Measurements from ENCODE around the gene HEATR9.
"Not testable (repeated sequence)": the region's sequence is repeated elsewhere in the genome, so short reads cannot be mapped to it uniquely, and the experiment has no call there.

Gene HEATR9, protein sequence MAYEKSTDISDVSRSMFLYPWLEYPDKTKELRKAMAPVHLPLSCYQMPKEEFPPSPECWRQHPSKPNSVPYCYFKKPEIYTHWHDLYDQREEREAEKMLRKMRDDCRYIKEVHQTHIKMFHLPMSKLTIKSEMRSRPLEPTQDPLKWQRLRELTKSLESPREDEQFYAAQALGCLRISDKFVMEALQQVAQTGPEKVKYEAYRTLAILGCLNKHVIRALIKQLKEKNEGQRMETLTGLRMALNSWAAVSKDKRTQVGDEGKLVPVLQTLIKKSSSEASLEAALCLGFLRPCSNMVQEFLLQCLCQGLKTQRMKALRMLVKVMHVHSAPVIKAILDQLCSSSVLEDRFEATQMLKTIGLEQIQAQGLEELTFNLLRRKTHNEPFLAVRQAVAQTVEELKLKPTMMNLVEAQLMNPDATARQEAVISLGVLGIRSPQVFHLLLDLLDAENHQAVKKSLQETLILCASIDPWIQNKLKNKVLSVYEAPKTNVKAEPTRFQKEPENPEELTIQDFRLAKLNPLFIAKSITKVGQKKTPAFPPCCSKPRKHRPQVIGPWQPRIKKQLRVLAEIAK

DNA sequence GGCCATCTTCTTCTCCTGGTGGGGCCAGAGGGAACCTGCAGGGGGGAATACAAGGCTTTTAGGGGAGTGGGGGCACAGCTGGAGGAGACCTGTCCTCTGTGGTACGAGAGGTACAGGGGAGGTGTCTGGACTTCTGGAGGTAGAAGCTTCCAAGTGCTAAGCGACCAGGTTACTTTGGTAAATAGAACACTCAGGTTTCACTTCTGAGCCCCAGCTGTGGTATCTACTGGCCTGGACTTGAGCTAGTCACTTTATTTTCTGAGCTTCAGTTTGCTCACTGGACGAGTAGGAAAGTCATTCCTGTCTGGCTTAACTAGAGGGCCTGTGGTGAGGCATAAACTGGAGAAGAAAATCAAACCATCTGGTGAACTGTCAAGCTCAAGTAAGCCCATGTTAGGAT is at the start of gene HEATR9:
Gene HEATR9 (minus strand): TSS at position 155 of the 400 bp plus-strand sequence. CDS start 149 bp downstream, at position 6.
- DNase-seq = no peak

DNA sequence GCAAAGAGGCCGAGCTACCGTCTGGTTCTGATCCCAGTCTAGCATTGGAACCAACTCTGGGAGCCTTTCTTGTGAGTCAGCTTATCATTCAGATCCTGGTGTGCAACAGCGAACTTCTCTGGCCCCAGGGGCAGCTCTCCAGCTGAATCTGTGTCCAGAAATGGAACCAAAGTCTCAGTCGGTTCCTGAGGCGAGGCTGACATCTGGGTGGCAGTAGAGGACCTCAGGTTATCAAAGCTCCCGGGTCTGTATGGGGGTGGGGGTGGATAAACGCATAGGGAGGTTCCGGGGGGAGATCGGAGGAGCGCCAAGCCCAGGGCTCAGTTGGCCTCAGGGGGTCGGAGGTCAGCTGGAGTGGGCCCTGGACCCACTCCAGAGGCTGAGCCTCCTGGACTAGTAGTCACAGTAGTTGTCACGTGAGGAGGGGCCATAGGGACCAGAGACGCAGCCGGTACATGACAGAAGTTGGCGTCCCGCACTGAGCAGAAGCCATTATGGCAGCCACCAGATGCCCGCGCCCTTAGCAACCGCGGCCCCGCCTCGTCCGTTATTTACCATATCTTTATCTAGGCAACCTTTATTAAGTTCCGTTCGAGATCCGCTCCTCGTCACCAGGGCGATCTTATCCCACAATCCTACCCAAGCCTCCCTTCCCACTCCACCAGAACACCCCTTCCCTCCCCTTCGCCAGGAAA is 49.0 kb upstream of the HEATR9 start:
- no peak for DNase-seq

DNA sequence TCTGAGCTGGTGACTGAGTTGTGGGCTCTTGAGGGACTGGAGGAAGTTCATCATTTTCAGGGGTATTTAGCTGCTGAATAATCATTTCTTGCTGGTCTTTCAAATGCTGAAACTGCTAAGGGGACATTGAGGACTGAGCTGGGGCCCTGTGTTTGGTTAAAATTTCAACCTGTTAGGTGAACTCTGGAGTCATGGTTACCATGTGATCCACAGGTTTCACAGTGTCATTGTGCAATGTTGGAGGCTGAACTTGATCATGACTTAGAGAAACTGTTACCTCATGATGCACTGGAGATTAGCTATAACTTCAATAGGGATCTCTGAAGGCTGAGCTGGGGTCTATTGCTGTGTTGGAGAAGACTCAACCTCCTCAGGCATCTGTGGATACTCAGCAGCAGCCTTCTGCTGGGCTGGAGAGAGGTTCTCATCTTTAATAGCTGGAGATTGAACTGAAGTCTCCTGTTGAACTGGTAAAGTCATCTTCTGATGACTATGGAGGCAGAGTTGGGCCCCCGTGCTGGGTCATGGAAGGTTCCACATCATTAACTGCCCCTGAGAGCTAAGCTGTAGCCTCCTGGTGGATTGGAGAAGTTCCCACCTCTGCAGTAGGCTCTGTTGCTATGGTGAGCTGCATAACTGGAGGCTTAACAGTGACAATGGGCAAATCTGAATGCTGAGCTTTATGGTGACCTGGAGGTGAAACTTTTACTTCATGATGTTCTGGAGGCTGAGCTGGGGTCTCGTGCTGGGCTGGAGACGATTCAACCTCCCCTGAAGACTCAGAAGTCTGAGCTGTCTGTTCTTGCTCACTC is 46.7 kb upstream of the HEATR9 start:
- no peak for DNase-seq

DNA sequence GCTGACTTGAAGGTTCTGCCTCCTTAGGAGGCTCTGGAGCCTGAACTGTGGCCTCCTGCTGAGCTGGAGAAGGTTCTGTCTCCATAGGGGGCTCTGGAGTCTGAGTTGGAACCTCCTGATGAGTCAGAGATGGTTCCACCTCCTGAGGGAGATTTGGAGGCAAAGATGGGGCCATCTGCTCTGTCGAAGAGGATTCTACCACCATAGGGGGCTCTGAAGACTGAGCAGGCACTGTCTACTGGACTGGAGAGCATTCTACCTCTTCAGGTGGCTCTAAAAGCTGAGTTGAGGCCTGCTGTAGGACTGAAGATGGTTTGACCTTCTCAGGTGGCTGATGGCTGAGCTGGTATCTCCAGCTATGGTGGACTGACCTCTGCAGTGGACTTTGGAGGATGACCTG is 45.7 kb upstream of the HEATR9 start:
- DNase-seq = no peak

DNA sequence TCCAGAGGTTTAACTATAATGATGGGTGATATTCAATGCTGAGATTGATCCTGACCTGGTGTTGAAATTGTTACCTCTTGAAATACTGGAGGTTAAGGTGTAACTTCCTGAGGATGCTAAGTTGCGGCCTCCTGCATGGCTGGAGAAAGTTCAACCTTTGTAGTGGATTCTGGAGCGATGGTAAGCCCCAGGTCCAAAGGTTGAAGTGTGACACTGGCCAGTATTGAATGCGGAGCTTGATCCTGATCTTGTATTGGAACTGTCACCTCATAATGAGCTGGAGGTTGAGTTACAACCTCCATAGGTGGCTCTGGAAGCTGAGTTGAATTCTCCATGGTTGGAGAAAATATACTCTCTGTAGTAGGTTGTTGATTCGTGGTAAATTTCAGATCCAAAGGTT is 44.9 kb upstream of the HEATR9 start:
- no peak for DNase-seq

DNA sequence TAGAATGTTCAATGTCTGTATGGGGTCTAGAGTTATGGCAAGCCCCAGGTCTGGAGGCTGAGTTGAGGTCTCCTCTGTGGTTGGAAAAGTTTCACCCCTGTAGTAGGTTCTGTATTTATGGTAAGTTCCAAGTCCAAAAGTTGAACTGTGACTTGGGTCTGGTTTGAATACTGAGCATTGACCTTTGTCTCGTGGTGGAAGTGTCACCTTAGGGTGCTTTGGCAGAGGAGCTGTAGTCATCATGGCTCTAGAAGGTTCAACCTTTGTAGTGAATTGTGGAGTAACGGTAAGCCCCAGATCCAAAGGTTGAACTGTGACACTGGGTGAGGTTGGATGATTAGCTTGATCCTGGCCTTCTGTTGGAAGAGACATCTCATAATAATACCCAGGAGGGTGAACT is 44.3 kb upstream of the HEATR9 start:
- no peak for DNase-seq

DNA sequence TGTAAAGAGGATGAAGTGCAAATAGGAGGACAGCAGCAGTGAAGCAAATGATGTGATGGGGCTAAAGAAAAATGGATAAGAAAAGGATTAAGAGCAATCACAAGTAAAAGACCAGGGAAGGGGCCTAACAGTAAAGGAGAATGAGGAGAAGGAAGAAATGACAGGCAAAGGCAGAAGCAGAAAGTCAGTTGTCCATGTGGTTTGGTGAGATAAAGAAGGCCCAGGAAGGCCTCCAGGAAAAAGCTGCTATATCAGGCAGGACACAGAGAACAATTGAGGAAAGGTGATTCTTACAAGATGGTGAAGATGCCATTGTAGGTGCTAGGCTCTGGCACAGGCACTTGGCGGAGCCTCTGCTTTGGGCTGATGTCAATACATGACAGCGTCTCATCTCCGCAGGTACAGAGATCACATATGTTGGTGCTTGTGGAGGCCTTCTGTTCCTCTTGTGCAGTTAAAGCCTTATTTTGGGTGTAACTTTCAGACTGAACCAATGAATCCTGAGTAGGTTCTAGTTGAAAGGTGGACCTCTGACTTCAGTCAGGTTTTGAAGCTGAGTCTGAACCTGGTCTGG is 43.7 kb upstream of the HEATR9 start:
- DNase-seq = no peak

DNA sequence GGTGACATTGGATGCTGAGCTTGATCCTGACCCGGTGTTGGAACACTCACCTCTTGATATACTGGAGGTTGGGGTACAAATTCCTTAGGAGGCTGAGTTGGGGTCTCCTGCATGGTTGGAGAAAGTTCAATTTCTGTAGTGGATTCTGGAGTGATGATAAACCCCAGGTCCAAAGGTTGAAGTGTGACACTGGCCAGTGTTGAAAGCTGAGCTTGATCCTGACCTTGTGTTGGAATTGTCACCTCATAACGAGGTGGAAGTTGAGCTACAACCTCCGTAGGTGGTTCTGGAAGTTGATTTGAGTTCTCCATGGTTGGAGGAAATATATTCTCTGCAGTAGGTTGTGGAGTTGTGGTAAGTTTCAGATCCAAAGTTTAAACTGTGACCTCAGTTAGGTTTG is 40.7 kb upstream of the HEATR9 start:
- DNase-seq = no peak

DNA sequence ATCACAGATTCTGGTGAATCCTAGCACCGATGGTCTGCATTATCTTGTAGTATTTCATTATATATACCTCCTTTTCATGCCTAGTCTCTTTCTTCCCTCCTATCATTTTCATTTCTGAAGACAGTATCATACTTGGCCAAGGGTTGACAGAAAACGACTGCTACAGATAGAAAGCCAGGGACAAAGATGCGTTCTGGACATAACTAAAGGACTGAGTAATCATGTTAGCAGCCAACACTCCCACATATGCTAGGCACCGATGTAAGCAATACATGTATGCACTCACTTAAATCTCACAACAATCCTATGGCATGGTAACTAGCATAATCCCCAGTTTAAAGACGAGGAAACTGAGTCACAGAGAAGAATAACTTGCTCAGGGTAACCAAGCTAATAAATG is 39.0 kb upstream of the HEATR9 start:
- DNase-seq = no peak

DNA sequence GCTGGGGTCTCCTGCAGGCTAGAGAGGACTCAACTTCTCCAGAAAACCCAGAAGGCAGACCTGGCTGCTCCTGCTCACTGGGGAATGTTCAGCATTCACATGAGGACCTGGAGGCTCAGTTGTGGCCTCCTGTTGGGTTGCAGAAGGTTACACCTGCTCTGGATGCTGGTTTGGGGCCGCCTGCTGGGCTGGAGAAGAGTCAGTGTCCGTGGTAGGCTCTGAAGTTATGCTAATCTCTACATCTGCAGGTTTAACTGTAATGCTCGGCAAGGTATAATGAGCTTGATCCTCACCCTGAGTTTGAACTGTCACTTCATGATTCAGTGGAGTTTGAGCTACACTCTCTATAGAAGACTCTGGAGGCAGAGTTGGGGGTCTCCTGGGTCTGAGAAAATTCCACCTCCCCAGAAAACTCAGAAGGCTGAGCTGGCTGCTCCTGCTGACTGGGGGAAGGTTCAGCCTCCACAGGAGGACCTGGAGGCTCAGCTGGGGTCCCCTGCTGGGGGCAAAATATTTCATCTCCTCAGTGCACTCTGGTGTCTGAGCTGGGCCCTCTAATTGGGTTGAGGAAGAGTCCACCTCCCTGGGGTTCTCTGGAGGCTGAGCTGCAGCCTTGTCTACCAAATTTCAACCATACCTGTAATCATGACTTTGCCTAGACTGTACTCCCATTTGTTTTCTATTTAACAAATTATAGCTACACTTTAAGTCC is 38.4 kb upstream of the HEATR9 start:
- DNase-seq = no peak

DNA sequence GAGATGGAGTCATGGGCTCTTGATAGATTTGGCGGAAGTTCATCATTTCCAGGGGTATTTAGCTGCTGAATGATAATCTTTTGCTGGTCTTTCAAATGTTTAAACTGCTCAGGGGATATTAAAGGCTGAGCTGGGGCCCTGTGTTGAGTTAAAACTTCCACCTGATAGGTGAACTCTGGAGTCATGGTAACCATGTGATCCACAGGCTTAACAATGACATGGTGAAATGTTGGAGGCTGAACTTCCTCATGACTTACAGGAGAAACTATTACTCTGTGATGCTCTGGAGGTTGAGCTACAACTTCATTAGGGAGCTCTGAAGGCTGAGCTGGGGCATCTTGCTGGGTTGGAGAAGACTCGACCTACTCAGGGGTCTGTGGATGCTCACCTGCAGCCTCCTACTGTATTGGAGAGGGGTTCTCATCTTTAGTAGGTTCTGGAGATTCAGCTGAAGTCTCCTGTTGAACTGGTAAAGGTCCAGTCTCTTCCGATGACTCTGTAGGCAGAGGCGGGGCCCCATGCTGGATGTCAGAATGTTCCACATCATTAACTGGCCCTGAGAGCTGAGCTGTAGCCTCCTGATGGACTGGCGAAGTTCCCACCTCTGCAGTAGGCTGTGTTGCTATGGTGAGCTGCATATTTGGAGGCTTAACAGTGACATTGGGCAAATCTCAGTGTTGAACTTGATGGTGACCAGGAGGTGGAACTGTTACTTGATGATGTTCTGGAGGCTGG is 37.7 kb upstream of the HEATR9 start:
- DNase-seq = no peak

DNA sequence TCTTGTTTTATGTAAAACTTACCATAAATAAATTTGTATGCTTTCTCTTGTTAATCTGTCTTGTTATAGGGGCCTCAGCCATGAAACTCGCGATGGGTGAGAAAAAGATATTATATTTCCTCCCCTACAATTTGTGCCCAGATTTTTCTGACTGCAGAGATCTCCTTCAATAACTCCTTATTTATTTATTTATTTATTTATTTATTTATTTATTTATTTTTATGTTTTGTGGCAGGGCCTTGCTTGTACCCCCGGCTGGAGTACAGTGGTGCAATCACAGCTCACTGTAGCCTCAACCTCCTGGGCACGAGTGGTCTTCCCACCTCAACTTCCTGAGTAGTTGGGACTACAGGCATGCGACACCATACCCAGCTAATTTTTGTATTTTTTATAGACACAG is 34.8 kb upstream of the HEATR9 start:
- no peak for DNase-seq

DNA sequence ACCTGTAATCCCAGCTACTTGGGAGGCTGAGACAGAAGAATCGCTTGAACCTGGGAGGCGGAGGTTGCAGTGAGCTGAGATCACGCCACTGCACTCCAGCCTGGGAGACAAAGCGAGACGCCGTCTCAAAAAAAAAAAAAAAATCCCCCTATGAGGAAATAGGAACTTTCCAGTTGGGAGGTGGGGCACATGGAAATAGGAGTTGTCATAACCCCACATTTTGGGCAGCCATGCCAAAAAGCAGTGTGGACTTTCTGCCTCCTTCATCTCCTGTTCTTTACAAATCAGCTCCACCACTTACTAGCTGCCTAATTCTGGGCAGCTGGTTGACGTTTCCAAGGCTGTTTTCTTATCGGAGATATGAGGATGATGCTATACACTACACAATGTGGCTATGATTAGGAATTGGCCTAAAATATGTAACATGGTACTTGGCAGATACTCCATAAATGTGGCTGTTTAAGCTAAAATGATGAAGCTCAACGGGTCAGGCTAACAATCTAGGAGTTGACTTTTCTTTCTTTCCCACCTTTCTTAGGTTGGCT is 33.0 kb upstream of the HEATR9 start:
- no peak for DNase-seq

DNA sequence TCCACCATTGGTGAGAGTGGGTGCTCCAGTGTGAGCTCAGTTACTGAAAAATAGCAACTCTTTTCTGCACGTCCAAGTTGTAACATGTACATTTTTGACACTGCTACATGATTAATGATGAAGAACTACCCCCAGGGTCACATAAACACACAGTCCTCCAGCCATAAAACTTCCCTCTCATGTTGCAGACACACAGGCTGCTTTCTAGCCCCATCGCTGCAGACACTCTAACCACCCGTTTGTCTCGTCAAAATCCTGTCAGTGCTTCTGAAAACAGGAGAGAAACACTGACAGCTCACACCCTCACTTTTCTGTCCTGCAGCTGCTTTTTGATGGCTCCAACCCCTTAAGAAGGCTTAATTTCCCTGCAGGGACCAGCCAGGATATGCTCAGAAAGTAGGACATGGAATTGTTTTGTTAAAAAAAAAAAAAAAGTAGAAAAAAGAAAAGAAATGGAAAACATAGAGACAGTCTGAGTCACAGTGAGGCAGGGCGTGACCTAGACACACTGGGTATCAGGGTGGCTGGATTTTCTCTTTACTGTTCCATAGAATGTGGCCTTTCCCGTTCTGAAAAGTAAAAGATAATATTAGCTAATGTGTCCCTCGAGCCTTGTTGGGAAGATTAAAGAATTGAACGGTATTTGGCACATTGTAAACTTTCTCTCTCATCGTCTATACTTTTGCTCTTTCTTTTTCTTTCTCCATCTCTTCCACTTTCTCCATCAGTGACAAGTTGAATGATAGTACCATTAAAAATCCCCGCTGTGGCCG is 32.2 kb upstream of the HEATR9 start:
- no peak for DNase-seq

DNA sequence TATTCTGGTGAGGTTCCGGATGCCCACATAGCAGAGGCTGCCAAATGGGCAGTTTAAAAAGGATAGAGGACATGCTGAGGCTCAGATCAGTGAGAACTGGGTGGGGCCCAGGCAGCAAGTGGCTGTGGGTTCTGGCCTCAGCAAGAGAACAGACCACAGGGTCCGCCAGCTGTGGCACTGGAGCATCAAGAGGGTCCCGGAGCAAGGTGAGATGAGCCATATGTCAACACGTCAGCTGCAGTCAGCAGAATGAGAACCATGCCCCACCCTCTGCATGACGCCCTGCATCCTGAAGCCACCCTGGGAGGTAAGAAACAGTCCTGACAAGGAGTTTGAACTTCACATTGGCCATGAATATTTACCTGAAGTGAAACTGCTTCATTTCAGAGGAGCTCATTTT is 31.6 kb upstream of the HEATR9 start:
- DNase-seq = no peak

DNA sequence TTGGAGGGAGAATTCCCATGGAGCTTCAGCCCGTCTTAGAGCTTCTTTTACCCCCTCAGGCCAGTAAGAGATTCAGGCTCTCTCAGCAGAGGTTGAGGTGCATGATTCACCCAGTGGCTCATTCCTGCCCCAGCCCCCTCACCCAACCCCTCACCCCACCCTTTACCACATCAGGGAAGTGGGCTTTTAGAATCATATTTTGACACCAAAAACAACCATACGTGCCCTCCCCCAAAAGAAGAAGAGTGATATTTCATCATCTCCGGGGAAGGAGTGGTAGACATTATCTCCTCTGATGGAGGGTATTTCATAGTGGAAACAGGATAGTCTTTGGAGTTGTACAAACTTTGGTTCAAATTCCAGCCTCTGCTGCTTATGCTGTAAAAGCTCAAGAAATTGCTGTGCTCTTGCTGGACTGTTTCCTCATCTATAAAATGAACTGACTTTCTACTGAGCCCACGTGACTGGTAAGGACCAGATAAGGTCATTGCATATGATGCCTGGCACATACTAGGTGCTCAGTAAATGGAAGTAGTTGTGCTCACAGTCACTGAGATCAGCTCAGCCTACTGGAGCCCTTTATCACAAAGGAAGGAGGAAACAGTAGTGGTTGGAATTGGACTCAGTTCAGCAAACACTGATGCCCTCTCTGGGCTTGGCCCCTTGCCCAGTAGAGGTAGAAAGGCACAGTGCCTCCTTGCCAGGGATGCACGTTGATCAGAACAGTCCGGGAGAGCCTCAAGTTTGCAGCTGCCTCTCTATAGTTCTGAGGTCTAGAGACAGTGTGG is 29.8 kb upstream of the HEATR9 start:
- DNase-seq = no peak

DNA sequence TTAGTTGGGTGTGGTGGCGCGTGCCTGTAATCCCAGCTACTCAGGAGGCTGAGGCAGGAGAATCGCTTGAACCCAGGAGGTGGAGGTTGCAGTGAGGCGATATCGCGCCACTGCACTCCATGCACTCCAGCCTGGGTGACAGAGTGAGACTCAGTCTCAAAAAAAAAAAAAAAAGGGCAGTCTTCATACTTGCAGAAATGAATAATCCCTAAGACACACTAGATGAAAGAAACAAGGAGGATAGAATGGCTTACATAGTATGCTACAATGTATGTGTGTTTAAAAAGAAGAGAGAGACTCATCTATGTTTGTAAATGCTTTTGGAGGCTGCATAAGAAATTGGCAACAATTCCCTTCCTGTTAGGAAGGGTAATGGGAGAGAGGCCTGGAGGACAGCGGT is 29.1 kb upstream of the HEATR9 start:
- DNase-seq = not testable (repeated sequence)

DNA sequence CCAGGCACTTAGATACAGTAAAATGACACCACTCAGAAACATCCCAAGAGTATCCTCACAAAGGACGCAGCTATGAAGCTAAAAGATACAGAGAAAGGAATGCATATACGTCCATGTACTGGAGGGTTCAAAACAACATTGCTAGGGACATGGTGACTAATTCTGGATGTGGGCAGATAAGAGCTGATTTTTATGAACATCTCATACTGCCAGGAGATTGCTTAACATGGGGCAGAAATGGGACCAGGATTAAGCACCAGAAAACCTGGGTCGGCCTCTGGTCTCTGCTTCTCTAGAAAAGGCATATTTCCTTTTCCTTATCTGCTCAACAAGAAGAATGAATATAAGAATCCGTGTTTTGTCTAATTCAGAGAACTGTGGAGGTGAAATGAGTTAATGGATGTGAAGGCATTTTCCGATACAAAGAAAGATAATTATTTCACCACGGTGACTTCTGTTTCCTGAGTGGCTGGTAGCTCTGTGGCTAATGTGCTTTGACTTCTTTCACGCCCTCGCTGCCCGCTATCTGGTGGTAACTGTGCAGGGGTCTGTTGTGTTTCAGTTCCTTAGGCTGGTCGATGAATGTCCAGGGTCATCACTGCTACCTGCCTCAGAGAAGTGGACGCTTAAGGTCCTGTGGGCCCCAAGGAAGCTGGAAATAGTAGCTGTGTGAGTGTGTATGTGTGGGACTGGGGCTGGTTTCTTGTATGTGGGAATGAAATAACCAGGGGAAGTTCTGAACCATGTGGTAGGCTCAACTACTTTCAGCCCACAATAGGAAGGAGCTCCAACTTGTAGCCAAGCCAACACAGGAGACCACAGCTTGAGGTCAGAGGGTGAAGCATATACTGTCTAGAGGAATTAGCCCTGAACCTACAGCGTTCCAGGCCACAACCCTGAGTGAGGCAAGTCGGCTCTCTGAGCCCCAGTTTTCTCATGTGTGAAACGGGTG is 27.2 kb upstream of the HEATR9 start:
- no peak for DNase-seq
